ENCODE measurements around the gene UBE4B.
"Not testable (repeated sequence)": the region's sequence is repeated elsewhere in the genome, so short reads cannot be mapped to it uniquely, and the experiment has no call there.

Gene UBE4B

GRCh38 chr1:10074852-10075730 lies 42.3 kb downstream of the UBE4B start:
- TF ChIP-seq ZNF274 (IDR thresholded peaks at IDR 0.05; ENCODE audit: low read depth, low read length) = no peak
- H3K4me3 ChIP-seq (ENCODE audit: low read length) = no peak overlapping the region

- TF ChIP-seq ZNF274 (IDR thresholded peaks at IDR 0.05; ENCODE audit: low read depth, low read length) = no peak
- H3K4me3 ChIP-seq (ENCODE audit: low read length) = no peak overlapping the region
These were observed 43.0 kb downstream of the UBE4B start for GRCh38 chr1:10075732-10076131.

GRCh38 chr1:10078494-10078893 lies 45.7 kb downstream of the UBE4B start:
- H3K4me3 ChIP-seq (ENCODE audit: low read length) = no peak overlapping the region
- TF ChIP-seq ZNF274 (IDR thresholded peaks at IDR 0.05; ENCODE audit: low read depth, low read length) = no peak

- TF ChIP-seq ZNF274 (IDR thresholded peaks at IDR 0.05; ENCODE audit: low read depth, low read length) = no peak
- no peak overlapping the region for H3K4me3 ChIP-seq (ENCODE audit: low read length)
These were observed 47.8 kb downstream of the UBE4B start for GRCh38 chr1:10080523-10080922.

- no peak for TF ChIP-seq ZNF274 (IDR thresholded peaks at IDR 0.05; ENCODE audit: low read depth, low read length)
- no peak overlapping the region for H3K4me3 ChIP-seq (ENCODE audit: low read length)
These were observed 50.2 kb downstream of the UBE4B start for GRCh38 chr1:10082785-10083479.

GRCh38 chr1:10084045-10084444 lies 51.3 kb downstream of the UBE4B start:
- H3K4me3 ChIP-seq (ENCODE audit: low read length) = no peak overlapping the region
- no peak for TF ChIP-seq ZNF274 (IDR thresholded peaks at IDR 0.05; ENCODE audit: low read depth, low read length)

- no peak for TF ChIP-seq ZNF274 (IDR thresholded peaks at IDR 0.05; ENCODE audit: low read depth, low read length)
- H3K4me3 ChIP-seq (ENCODE audit: low read length) = no peak overlapping the region
These were observed 52.3 kb downstream of the UBE4B start for GRCh38 chr1:10085076-10085475.

- no peak overlapping the region for H3K4me3 ChIP-seq (ENCODE audit: low read length)
- no peak for TF ChIP-seq ZNF274 (IDR thresholded peaks at IDR 0.05; ENCODE audit: low read depth, low read length)
These were observed 54.5 kb downstream of the UBE4B start for GRCh38 chr1:10087210-10087609.

GRCh38 chr1:10101929-10102328 lies 69.2 kb downstream of the UBE4B start:
- TF ChIP-seq ZNF274 (IDR thresholded peaks at IDR 0.05; ENCODE audit: low read depth, low read length) = no peak

GRCh38 chr1:10103193-10103592 lies 70.4 kb downstream of the UBE4B start:
- no peak overlapping the region for H3K4me3 ChIP-seq (ENCODE audit: low read length)
- TF ChIP-seq ZNF274 (IDR thresholded peaks at IDR 0.05; ENCODE audit: low read depth, low read length) = no peak

More at GRCh38 chr1:10101929-10102328, 69.2 kb downstream of the UBE4B start:
- H3K4me3 ChIP-seq (ENCODE audit: low read length) = no peak overlapping the region

- no peak overlapping the region for H3K4me3 ChIP-seq (ENCODE audit: low read length)
- TF ChIP-seq ZNF274 (IDR thresholded peaks at IDR 0.05; ENCODE audit: low read depth, low read length) = no peak
These were observed 72.1 kb downstream of the UBE4B start for GRCh38 chr1:10104834-10105233.

GRCh38 chr1:10105484-10105883 lies 72.7 kb downstream of the UBE4B start:
- TF ChIP-seq ZNF274 (IDR thresholded peaks at IDR 0.05; ENCODE audit: low read depth, low read length) = no peak
- no peak overlapping the region for H3K4me3 ChIP-seq (ENCODE audit: low read length)

GRCh38 chr1:10106241-10106640 lies 73.5 kb downstream of the UBE4B start:
- no peak overlapping the region for H3K4me3 ChIP-seq (ENCODE audit: low read length)
- TF ChIP-seq ZNF274 (IDR thresholded peaks at IDR 0.05; ENCODE audit: low read depth, low read length) = no peak

- TF ChIP-seq ZNF274 (IDR thresholded peaks at IDR 0.05; ENCODE audit: low read depth, low read length) = no peak
- no peak overlapping the region for H3K4me3 ChIP-seq (ENCODE audit: low read length)
These were observed 74.2 kb downstream of the UBE4B start for GRCh38 chr1:10106756-10107475.

- H3K4me3 ChIP-seq (ENCODE audit: low read length) = not testable (repeated sequence)
These were observed 74.7 kb downstream of the UBE4B start for GRCh38 chr1:10107476-10107847.
